NCI-H2081 treated with DMSO at 0.1 percent for 48 hours (cell line): Measurements from ENCODE around the gene NAA50.

Experiments used
- DNase-seq: peaks from one replicate; lab custom pipeline; 2025; lab: John Stamatoyannopoulos, UW

The NAA50 gene

DNA sequence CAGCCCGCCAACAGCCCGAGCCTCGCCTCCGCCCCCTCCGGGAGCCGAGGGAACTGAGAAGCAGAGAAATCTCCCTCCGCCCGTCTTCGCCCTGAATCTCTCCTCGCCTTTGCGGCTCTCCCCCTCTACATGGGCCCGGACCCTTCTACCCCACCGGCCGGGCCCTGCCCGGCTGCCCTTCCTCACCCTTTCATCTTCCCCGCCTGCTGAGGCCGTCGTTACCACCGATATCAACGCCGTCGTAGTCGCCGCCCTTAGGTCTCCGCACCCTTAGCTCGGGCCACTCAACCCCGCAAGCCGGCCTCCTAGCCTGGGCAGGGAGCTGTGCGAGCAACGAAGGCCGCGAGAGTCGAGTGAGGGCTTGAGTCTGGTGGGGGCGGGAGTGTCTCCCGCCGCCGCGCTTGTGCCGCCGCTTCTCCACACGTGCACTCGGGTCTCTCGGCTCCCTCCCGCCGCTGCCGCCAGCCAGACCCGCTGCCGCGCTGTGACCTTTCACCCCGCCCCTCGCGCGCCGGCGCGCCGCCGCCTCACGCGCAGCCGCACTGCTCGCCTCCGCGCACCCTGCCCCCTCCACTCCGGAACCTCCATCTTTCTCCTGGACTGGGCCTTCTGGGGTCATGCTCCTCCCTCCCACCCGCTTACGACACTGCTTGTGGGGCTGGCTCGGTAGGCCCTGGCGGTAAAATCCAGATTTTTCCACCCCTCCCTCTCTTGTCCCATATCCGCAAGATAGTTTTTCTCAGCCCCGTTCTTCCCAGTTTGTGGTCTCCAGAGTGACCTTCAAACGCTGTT is at the start of gene NAA50:
Gene NAA50 (minus strand): TSS at position 494 of the 792 bp plus-strand sequence. CDS start 300 bp downstream, at position 194.
- DNase-seq = peak; percentile 16

DNA sequence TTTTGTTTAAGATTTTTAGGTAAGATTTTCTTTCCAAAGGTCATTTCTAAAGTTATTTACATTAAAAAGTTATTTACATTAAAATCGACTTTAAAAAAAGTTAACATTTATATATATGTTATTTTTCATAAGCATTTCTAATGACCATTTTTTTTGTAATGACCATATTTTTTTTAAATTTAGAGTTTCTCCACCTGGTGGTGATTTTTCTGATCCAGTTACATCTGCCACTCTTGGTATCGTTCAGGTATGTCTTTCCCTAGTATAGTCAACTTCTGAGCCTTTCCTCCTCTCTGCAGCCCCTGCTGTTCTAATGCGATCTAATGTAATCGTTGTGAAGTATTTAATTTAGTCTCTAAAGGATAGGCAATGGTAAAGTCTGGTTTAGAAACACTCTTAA is 49.6 kb upstream of the NAA50 start:
- DNase-seq = no peak

DNA sequence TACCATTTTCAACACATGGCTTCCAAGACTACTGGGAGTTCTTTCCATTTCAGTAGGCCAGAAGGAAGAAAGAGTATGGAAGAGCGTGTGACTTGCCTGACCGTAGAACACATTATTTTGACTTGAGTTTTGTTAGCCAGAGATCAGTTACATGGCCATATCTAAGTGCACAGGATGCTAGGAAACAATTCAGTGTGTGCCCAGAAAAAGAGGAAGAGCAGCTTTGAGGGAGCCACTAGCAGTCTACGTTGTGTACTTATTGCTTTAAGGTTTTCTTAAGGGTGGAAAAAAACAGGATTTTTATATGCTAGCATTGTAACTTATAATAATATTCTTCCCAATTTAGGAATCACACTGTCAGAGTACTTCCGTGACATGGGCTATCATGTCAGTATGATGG is 48.5 kb upstream of the NAA50 start:
- DNase-seq = no peak

DNA sequence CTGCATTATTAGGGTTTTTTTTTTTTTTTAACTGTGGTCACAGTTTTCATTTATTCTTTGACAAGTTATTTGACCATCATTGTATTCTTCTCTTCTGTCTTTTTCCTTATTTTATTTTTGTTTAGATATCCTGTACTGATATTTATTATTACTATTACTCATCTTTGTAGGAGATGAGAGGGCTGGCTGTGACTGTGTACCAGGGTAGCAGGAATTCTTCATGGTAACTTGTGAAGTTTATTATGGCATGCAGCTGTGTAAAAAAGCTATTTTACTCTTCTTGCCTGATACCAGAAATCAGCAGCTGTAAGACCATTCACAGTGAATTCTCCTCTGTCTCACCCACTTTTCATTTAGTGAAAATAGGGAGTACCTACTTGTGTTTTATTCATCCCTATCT is 45.3 kb upstream of the NAA50 start:
- DNase-seq = no peak

DNA sequence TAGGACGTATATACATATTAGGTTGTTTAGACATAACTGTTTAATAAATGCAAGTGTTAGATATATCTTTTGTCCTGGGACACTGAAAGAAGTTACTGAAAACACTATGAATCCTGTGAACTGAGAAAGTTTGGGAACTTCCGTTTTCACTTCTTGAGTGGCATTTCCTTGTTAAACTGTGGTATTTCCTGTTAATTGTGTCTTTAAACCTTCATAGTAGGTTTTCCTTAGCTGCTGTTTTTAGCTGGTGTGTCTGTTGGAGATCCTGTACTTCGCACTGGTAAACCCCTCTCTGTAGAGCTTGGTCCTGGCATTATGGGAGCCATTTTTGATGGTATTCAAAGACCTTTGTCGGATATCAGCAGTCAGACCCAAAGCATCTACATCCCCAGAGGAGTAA is 37.9 kb upstream of the NAA50 start:
- no peak for DNase-seq

DNA sequence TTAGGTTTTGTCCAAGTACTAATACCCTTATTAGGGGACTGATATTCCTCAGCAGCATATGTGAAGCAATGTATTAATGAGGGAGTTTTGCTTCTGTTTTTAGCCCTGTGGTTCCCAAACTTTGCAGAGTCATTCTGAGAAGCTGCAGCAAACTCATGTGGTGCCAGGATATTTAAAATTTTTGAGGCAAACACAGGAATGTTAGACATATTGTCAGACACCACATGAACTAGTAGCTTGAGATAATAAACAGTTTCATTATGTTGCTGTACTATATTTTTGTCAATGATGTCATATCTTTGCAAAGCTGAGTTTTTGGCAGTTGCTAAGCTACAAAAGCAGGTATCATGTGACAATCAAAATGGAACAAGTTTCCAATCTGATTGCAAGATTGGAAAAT is 37.4 kb upstream of the NAA50 start:
- DNase-seq = no peak

DNA sequence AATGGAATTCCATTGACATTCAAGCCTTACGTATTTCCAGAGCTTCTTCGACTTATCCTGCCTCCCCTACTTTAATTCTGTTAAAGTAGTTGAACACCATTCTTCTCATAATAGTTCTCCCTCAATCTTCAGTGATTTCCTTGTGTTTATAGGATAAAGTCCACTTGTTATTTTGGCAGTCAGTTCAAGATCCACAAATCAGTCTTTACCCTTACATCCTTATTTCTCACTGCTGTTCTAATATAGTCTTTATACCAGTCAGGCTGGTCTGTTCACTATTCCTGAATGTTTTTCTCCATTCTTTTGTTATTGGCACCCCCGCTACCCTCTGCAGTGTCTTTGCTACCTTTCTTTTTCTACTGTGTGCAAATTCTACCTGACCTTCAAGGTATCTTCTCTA is 30.5 kb upstream of the NAA50 start:
- no peak for DNase-seq

DNA sequence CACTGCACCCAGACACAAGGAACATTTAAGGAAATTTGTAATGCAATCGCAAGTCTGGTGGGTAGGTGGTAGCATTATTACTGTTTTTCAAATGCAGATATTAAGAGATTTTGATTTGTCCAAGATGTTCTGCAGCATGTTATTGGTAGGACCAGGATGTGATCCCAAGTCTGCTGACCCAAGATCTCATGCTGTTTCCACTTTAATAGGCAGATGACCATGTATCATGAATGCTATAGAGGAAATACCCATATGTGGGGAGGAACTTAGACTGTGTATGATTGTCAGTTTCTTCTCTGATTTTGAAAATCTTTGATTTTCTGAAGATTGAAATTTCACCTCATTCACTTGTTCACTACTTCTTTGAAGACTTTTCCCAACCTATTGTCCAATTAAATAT is 29.5 kb upstream of the NAA50 start:
- no peak for DNase-seq

DNA sequence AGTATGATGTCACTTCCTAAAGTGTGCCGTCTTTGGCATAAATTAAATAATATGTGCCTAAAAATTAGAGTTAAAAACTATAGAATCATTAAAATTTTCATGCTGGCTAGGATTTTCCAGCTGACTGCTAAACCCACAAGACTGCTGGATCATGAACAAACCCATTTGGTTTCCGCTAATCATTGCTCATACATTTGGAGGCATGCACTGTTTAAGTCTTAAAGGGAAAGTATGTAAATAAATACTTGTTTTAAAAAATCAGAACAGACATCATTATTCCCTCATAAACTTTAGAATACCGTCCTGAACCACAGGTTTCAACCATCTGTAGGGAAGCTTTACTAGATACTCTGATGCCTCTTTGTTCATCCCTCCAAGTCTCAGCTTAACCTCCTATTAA is 27.3 kb upstream of the NAA50 start:
- no peak for DNase-seq

DNA sequence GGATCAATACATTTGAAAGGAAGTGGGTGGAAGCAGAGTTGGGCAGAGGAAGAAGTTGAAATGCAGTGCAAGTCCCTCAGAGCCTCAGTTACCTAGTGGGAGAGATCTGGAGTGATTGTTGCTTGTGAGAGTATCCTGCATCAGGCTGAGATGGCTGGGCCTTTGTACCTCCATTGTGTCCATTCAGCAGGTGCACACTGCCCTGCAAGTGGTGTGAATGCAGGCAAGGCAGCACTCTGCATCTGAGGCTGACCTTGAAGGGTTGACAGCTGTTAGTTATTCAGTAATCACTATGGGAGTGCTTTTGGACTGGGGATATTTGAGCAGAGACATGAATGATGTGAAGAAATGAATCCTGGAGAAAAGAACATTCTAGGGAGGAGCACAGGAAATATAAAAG is 25.9 kb upstream of the NAA50 start:
- DNase-seq = no peak

DNA sequence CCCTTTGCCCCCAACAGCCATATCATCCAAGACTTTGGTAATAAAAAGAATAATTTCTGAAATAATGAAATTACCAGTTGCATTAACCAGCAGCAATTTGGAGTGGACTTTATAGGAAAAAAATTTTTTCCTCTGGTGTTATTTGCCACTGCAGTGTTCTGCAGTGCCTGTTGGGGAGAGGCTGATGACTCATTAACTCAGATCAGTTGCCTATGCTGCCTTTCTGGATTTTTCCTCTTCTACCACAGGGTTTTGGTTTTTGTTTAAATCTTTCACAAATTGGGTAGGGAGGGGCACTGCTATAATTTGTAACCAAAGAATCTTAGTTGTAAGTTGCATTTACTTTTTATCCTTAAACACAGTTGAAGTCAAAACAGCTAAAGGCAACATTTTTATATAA is 23.5 kb upstream of the NAA50 start:
- no peak for DNase-seq

DNA sequence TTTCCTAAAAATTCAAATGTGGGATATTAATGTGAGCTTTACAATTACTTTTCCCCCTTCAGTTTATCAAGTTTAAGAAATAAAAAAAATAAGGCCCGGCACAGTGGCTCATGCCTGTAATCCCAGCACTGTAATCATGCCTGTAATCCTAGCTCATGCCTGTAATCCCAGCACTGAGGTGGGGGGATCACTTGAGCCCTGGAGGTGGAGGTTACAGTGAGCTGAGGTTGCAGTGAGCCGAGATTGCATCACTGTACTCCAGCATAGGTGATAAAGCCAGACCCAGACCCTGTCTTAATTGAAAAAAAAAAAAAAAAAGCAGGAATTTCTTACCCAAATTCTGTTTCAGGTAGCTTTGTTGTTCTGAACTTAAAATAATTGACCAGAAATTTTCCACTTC is 18.6 kb upstream of the NAA50 start:
- DNase-seq = no peak

DNA sequence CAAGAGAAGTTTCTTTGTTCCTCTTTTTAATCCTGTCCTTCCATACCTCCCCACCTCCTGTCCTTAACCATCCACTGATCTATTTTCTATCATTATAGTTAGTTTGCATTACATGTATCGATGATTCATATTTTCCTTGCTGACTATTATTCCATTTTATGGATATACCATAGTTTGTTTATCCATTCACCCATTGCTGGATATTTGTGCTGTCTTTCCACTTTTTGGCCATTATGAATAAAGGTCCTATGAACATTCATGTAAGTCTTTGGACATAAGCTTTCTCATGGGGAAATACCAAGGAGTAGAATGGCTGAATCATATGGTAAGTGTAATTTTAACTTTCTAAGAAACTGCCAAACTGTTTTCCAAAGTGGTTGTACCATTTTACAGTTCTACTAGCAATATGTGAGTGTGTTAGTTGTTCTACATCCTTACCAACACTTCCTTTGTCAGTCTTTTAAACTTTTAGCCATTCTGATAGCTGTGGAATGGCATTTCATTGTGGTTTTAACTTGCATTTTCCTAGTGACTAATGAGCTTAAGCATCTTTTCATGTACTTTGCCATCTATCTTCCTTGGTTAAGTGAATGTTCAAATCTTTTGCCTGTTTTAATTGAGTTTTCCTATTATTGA is 12.5 kb upstream of the NAA50 start:
- DNase-seq = no peak

DNA sequence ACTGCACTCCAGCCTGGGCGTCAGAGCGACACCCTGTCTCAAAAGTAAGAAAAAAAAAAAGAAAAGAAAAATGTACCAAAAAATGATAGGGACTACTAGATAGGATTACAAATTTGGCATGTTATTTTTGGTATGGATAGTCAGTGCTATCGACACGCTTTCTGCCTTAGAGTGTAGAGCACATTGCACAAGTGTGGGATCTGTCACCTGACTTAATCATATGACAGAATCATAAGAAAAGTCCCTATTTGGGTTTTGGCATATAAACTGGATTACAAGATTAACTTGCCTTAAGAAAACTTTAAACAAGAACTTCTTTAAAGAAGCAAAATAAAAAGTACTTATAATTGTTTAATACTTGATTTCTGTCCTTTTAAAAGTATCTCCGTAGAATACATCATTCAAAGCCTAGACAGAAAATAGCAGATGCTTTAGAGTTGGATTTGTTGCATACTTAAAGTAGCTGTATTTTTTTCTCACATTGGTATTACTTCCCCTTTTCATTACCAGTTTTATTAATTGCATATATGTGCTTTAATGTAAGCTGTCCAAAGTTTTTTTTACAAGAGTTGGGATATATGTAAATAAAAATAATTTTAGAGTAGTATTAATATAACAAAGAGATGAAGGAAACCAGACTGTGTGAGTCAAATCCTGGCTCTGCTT is 8.6 kb upstream of the NAA50 start:
- no peak for DNase-seq

DNA sequence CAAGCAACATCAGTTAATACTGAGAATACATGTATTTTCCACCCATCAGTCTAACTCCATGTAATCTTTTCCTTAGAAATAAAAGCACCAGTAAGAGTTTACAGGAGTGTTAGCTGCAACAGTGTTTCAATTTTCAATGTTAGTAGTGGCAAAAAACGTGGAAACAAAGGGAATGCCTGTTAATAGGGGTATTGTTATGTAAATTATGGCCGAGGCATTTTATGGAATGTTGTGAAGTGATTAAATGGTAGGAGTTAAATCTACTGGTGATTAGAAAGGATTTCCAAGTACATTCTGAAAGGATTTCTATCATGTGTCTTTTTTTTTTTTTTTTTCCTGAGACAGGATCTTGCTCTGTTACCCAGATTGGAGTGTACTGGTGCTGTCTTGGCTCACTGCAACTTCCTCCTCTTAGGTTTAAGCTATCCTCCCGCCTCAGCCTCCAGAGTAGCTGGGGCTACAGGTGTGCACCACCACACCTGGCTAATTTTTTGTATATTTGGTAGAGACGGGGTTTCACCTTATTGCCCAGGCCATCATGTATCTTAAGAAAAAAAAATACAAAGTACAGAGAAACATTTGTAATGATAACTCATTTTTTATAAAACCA is 7.4 kb upstream of the NAA50 start:
- no peak for DNase-seq

DNA sequence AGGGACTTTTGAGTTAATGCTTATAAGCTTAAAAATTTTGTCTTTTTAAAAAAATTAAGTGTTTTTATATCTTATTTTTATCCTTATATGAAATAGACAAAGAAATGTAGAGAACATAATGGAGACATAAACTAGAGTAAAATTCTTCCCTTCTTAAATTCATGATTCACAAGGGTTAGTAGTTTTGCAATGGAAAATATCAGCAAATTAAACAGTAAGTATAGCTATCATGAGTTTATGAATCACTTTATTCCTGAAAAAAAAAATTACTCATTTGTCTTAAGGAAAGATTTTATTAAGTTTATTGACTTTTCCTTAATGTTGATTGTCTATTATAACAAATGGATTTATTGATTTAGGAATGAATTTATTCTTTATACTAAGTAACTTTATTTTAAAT is 5.1 kb upstream of the NAA50 start:
- no peak for DNase-seq

DNA sequence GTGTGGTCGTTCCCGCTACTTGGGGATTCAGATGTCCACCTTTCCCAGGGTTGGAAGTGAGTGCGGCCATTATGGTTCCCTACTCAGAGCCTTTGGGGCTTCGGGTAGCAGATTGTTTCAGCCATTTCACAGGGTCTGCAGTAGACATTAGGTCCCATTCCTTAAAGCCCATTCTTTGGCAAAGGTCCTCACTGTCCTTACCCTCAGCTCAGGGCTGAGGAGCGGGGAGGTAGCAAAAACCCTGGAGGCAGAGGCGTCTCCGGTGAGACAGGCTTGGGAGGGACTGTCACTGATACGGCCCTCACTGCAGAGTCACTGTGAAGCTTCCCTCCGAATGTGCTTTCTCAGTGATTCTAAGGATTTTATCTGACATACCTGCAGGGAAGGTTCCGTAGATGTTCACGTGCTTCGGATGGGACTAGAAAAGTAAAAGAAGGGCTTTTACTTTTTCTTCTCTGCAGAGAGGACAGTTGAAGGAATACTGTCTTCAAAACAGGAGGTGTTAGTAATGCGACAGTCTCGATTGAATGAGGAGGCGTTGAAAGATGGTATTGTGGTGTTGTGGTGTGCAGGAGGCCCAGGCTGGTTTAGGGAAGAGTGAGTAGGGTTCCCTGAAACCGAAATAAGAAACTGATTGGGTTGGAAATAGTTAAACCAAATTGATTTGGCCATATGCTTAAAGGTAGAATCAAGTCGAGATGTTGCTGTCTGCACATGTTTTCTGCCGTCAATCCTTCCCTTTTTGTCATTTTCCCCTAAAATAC is 1.4 kb upstream of the NAA50 start:
- no peak for DNase-seq

DNA sequence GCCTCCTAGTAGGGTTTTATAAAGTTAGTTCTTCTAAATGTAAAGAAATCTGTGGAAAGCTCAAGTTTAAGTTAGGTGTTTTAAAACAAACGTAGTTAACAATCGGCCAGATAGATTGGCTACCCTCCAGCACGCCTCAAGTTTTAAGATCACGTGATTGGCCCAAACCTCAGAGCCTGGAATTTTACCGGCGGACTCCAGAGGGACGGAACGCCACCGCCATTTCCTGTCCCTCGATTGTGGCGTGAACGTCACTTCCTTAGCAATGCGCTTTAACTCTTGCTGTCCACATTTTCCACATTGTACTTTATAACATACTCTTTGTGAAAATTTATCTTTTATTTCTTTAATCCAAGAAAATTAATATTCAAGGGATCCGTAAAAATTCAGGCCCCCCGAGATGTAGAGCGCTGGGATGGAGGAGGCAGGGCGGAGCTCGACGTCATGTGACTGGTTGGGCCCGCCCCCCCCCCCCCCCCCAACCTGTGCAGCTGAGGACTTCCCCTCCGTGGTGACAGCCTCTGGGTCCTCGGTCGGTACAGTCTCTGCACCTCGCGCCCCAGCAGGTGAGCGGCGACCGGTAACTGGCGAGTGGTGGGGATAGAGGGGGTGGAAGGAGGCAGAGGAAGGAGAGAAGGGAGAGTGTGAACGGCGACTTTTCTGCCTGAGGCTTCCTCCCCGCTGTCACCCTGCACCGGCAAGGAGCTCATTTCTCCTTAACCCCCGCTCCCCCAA is 666 bp upstream of the NAA50 start, which contains the start of gene ATP6V1A:
Gene ATP6V1A (plus strand): TSS at position 488 of the 735 bp plus-strand sequence. CDS start 31,719 bp downstream, outside the sequence.
- DNase-seq = peak; percentile 90

DNA sequence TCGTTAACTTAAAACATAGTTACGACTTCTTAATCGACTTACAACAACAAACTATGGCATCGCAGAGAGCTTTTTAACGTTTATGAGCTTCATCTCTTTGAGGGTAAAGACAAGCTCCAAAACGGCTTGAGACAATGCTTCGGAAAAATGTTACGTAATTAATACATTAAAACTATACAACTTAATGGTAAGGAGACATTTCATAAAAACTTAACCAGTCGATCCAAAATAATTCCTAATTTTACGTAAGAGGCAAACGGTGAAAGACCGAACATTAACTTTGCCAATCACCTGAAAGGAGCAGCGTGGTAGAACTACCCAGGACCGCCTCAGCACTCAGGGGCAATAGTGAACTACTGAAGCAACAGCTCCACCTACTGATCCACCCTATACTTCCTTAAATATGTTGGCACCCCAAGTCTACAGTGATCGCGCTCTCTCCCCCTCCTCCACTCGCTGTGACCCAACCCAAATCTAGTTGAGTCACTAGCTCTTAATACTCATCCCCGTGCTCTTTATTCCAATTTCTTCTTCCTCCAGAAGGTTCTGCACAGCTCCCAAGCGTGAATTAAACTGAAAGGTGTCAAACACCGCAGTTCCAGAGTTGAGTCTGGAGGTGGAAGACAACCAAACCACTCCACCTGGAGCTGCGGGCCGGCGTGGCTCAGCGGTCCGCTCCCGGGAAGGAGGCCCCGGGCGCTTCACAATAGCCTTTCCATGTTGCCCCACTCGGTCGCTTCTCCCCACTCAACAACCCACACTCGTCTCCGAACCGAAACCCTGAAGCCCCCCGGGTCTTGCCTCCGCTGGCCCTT is 901 bp downstream of the NAA50 start:
- DNase-seq = peak; percentile 61

DNA sequence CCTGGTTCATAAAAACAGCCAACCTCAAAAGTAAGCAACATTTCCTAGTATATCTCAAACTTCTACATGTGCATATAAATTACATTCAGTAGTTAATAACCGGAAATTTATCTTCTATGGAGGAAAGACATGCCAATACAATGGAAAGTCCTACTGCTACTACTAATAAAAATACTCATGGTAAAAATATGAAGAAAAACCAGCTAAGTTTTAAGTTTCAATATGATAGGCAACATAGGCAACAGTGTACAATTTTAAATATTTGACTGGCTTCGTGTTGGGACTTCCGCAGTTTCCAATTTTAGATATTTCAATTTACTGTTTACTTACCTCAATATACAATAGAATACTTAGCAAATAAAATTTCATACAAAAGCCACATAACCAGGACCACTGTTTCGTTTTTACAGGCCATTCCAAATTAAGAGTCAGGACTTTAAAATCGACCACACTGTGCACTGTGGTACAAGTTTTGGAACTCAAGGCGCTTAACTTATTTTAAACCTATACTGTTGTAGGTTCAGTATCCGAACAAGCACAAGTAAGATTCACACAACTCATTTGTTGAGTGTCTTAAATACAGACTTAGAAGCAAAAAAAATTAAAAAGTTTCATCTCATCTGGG is 2.9 kb downstream of the NAA50 start:
- DNase-seq = no peak
